CD14-positive monocyte (primary cell): ENCODE measurements around the gene USP47. TPM values are rescaled to one million over a fixed set of nuclear protein-coding genes. Genes with fewer than 3 reads are reported as not detected.

Source experiments
- DNase-seq, 3 donors: peaks; one replicate each; pipeline ENCODE4 v3.0.0-alpha.2; 2011 to 2022
- H2AFZ ChIP-seq: 2 replicates; pipeline ENCODE4 v1.6.0; 2012; ENCODE audit warnings: mild to moderate bottlenecking, low read depth, low read length, inconsistent platforms; ENCODE audit not compliant: insufficient read depth, poor library complexity, severe bottlenecking
- H3K27ac ChIP-seq, 2 donors: 1 replicate in 1 of 2; 2 replicates in 1 of 2; pipeline ENCODE4 v1.5.1; 2012 to 2013; ENCODE audit warnings: low read length in 2 of 2, control low read depth in 1 of 2, inconsistent platforms in 1 of 2, low read depth in 1 of 2, mild to moderate bottlenecking in 1 of 2
- H3K27me3 ChIP-seq, 2 donors: one replicate each; pipeline versions ENCODE4 v1.6.0 to v1.6.1; 2011 to 2013; ENCODE audit warnings: low read length in 2 of 2; ENCODE audit not compliant: control insufficient read depth in 2 of 2, insufficient read depth in 2 of 2
- H3K36me3 ChIP-seq, 2 donors: replicated peaks in 1 of 2; 1 replicate in 1 of 2; 2 replicates in 1 of 2; pipeline versions ENCODE4 v1.5.1 to v1.6.1; 2012 to 2013; ENCODE audit warnings: low read length in 2 of 2, control low read depth in 1 of 2, inconsistent platforms in 1 of 2, mild to moderate bottlenecking in 1 of 2; ENCODE audit not compliant: insufficient read depth in 2 of 2, control insufficient read depth in 1 of 2
- H3K4me1 ChIP-seq, 2 donors: 1 replicate in 1 of 2; 2 replicates in 1 of 2; pipeline versions ENCODE4 v1.5.1 to v1.6.1; 2012 to 2013; ENCODE audit warnings: low read length in 2 of 2, control low read depth in 1 of 2, inconsistent platforms in 1 of 2, mild to moderate bottlenecking in 1 of 2, moderate library complexity in 1 of 2; ENCODE audit not compliant: insufficient read depth in 2 of 2, control insufficient read depth in 1 of 2
- H3K4me2 ChIP-seq: replicated peaks from 2 replicates; pipeline ENCODE3; 2012; ENCODE audit warnings: low read length, moderate library complexity, mild to moderate bottlenecking; ENCODE audit not compliant: poor library complexity, severe bottlenecking; ENCODE audit errors: extremely low read depth
- H3K4me3 ChIP-seq, 3 experiments: fragments of 200-600 bp in 1 of 3; sonication (generic) in 1 of 3; replicated peaks in 1 of 3; 1 replicate in 2 of 3; 2 replicates in 1 of 3; pipeline ENCODE4 v1.5.1; 2011 to 2013; ENCODE audit warnings: low read length in 3 of 3, mild to moderate bottlenecking in 3 of 3, control low read depth in 2 of 3, low read depth in 2 of 3, inconsistent platforms in 1 of 3, moderate library complexity in 1 of 3
- H3K79me2 ChIP-seq: 2 replicates; pipeline ENCODE4 v1.6.0; 2012; ENCODE audit warnings: mild to moderate bottlenecking, control low read depth, inconsistent platforms, low read length, moderate library complexity; ENCODE audit not compliant: insufficient read depth
- H3K9ac ChIP-seq: 2 replicates; pipeline ENCODE4 v1.6.0; 2017; ENCODE audit warnings: low read length, mild to moderate bottlenecking; ENCODE audit not compliant: insufficient read depth, poor library complexity, severe bottlenecking
- H3K9me3 ChIP-seq, 2 donors: replicated peaks in 1 of 2; 1 replicate in 1 of 2; 2 replicates in 1 of 2; pipeline versions ENCODE4 v1.5.1 to v1.6.1; 2012 to 2013; ENCODE audit warnings: low read length in 2 of 2, control low read depth in 1 of 2; ENCODE audit not compliant: control insufficient read depth in 1 of 2, insufficient read depth in 1 of 2
- H4K20me1 ChIP-seq: 2 replicates; pipeline ENCODE4 v1.6.0; 2012; ENCODE audit warnings: mild to moderate bottlenecking, low read length, control low read depth, moderate library complexity; ENCODE audit not compliant: insufficient read depth
- H3K27ac Mint-ChIP-seq, 7 donors: one replicate each; pipeline ENCODE4 v1.8.0; 2020; ENCODE audit warnings: mild to moderate bottlenecking in 7 of 7, mixed read lengths in 7 of 7, moderate library complexity in 6 of 7, inconsistent platforms in 2 of 7
- H3K27me3 Mint-ChIP-seq, 3 donors: one replicate each; pipeline ENCODE4 v1.8.0; 2021 to 2022; ENCODE audit warnings: low read depth in 3 of 3, mild to moderate bottlenecking in 3 of 3, mixed read lengths in 3 of 3, moderate library complexity in 3 of 3, inconsistent platforms in 1 of 3
- H3K36me3 Mint-ChIP-seq, 2 donors: one replicate each; pipeline ENCODE4 v1.8.0; 2020; ENCODE audit warnings: mixed read lengths in 2 of 2, inconsistent platforms in 1 of 2, mild to moderate bottlenecking in 1 of 2
- H3K4me1 Mint-ChIP-seq: one replicate; pipeline ENCODE4 v1.8.0; 2020; ENCODE audit warnings: mild to moderate bottlenecking, mixed read lengths
- H3K4me3 Mint-ChIP-seq, 2 donors: one replicate each; pipeline ENCODE4 v1.8.0; 2020; ENCODE audit warnings: mild to moderate bottlenecking in 2 of 2, mixed read lengths in 2 of 2, moderate library complexity in 1 of 2
- H3K9me3 Mint-ChIP-seq, 7 donors: one replicate each; pipeline ENCODE4 v1.8.0; 2020 to 2022; ENCODE audit warnings: mixed read lengths in 7 of 7, mild to moderate bottlenecking in 6 of 7, moderate library complexity in 6 of 7, inconsistent platforms in 2 of 7
- CTCF ChIP-seq: fragments of 200-600 bp; IDR thresholded peaks from one replicate; pipeline ENCODE4 v1.8.0; 2022; ENCODE audit warnings: antibody characterized with exemption, mild to moderate bottlenecking
- WGBS: methylation state at CpG from one replicate; pipeline ENCODE4 v1.1.5; 2013; ENCODE audit warnings: missing lambda C conversion rate; ENCODE audit not compliant: insufficient coverage; 5-methylcytosine and 5-hydroxymethylcytosine counted together
- intact Hi-C, 2 donors: fragments of 100-400 bp; cut with micrococcal nuclease; formaldehyde crosslinking; loops; one replicate each; pipeline versions ENCODE4 v1.15.0 to v1.15.1; 2023
- polyA plus RNA-seq, 3 donors: library from polyadenylated mRNA; depleted of rRNA in 1 of 3; unstranded in 2 of 3; stranded (reverse) in 1 of 3; fragments of 300-500 nt in 2 of 3; fragments of >200 nt in 1 of 3; fragmentation: Illumina TruSeq in 2 of 3; gene quantifications; 1 replicate in 2 of 3; 2 replicates in 1 of 3; pipeline ENCODE4 v1.2.3, GENCODE V29; 2012 to 2021

USP47 gene
- polyA plus RNA-seq, 3 donors, result 8.1 to 17.5 (median 10.5) TPM

- H3K9me3 Mint-ChIP-seq, result peaks cover 0 to 3% (median 2%) of the 10 kb centered on the region in 7 donors
- H3K27me3 Mint-ChIP-seq, result peaks cover 0 to 3% (median 0%) of the 10 kb centered on the region in 3 donors
- no peaks in the 10 kb centered on the region for H3K4me1 ChIP-seq
- H3K79me2 ChIP-seq, result peaks cover 98% of the 10 kb centered on the region
- peaks cover 0 to 15% of the 10 kb centered on the region in 2 donors for H3K36me3 ChIP-seq
- no peak for DNase-seq
- H2AFZ ChIP-seq, result no peak overlapping the region
- no CpG with 5 or more reads among the region's 2 CpGs for WGBS
- peaks cover 0 to 1% of the 10 kb centered on the region in 2 donors for H3K9me3 ChIP-seq
- no peak overlapping the region for H3K9ac ChIP-seq
- H4K20me1 ChIP-seq, result peaks cover 96% of the 10 kb centered on the region
- no peak overlapping the region for H3K27ac ChIP-seq
- intact Hi-C loops, result no loop called here
- no peak for TF ChIP-seq CTCF
- H3K4me2 ChIP-seq, result no peak overlapping the region
- H3K36me3 Mint-ChIP-seq, result peaks cover 10 to 22% of the 10 kb centered on the region in 2 donors
- H3K27me3 ChIP-seq, result no peaks in the 10 kb centered on the region
- no peak overlapping the region for H3K27ac Mint-ChIP-seq
- no peak overlapping the region for H3K4me3 Mint-ChIP-seq
- H3K4me3 ChIP-seq, result no peak overlapping the region
- H3K4me1 Mint-ChIP-seq, result peaks cover 20% of the 10 kb centered on the region
These were observed 30.2 kb downstream of the USP47 start for GRCh38 chr11:11871991-11872401.

GRCh38 chr11:11876458-11876857 lies 34.7 kb downstream of the USP47 start:
- H3K27me3 Mint-ChIP-seq, result peaks cover 0 to under 1% (median 0%) of the 10 kb centered on the region in 3 donors
- DNase-seq, result no peak
- H3K4me1 ChIP-seq, result no peaks in the 10 kb centered on the region
- no peak overlapping the region for H3K9ac ChIP-seq
- no peak overlapping the region for H3K4me3 Mint-ChIP-seq
- no peaks in the 10 kb centered on the region for H3K9me3 Mint-ChIP-seq
- no peak overlapping the region for H3K4me3 ChIP-seq
- peaks cover 84% of the 10 kb centered on the region for H3K79me2 ChIP-seq
- H4K20me1 ChIP-seq, result peaks cover 94% of the 10 kb centered on the region
- WGBS, result no CpG with 5 or more reads among the region's 2 CpGs
- peaks cover 8% of the 10 kb centered on the region for H3K4me1 Mint-ChIP-seq
- H3K27ac ChIP-seq, result no peak overlapping the region
- no peak for TF ChIP-seq CTCF
- no peak overlapping the region for H3K4me2 ChIP-seq
- H2AFZ ChIP-seq, result no peak overlapping the region
- peaks cover 0 to 19% of the 10 kb centered on the region in 2 donors for H3K36me3 ChIP-seq
- no peaks in the 10 kb centered on the region for H3K27me3 ChIP-seq
- H3K36me3 Mint-ChIP-seq, result peaks cover 8 to 26% of the 10 kb centered on the region in 2 donors
- intact Hi-C loops, result no loop called here
- H3K9me3 ChIP-seq, result no peaks in the 10 kb centered on the region
- no peak overlapping the region for H3K27ac Mint-ChIP-seq
